GM18517 (cell line): ENCODE measurements around the gene CLIP3.
A peak's percentile ranks its signal among the peaks of the same experiment; 100 is the strongest.
"Not testable (repeated sequence)": the region's sequence is repeated elsewhere in the genome, so short reads cannot be mapped to it uniquely, and the experiment has no call there.

Source experiments
- ATAC-seq: cut with Tn5 transposase; IDR thresholded peaks from one replicate; pipeline ENCODE4 v1.9.1; 2021; ENCODE audit warnings: mild to moderate bottlenecking, moderate library complexity; ENCODE audit not compliant: unreplicated experiment

CLIP3 gene

GRCh38 chr19:36032251-36033104 is at the start of gene CLIP3:
Gene CLIP3 (minus strand): TSS chr19:36032873. CDS start chr19:36032357, 516 bp downstream.
- no peak for ATAC-seq

GRCh38 chr19:36081894-36082293 is 49.2 kb upstream of the CLIP3 start:
- no peak for ATAC-seq

GRCh38 chr19:36081385-36081784 is 48.7 kb upstream of the CLIP3 start:
- ATAC-seq, result no peak

GRCh38 chr19:36079389-36079945 is 46.8 kb upstream of the CLIP3 start:
- no peak for ATAC-seq

GRCh38 chr19:36073121-36073876 is 40.6 kb upstream of the CLIP3 start:
- no peak for ATAC-seq

- no peak for ATAC-seq
These were observed 39.4 kb upstream of the CLIP3 start for GRCh38 chr19:36072081-36072480.

GRCh38 chr19:36068810-36069499 is 36.3 kb upstream of the CLIP3 start:
- not testable (repeated sequence) for ATAC-seq

GRCh38 chr19:36067681-36068080 is 35.0 kb upstream of the CLIP3 start:
- no peak for ATAC-seq

- ATAC-seq, result no peak
These were observed 32.2 kb upstream of the CLIP3 start for GRCh38 chr19:36064826-36065225.

GRCh38 chr19:36061367-36061766 is 28.7 kb upstream of the CLIP3 start:
- no peak for ATAC-seq

- no peak for ATAC-seq
These were observed 27.8 kb upstream of the CLIP3 start for GRCh38 chr19:36060430-36060829.

- no peak for ATAC-seq
These were observed 26.7 kb upstream of the CLIP3 start for GRCh38 chr19:36059180-36059910.

GRCh38 chr19:36058481-36059179 is 26.0 kb upstream of the CLIP3 start:
- no peak for ATAC-seq

- peak; percentile 69 for ATAC-seq
These were observed 22.3 kb upstream of the CLIP3 start, which contains the start of gene WDR62 for GRCh38 chr19:36054733-36055686. Gene WDR62 (plus strand): TSS chr19:36054897. CDS start chr19:36054972, 75 bp downstream.

- ATAC-seq, result peak; percentile 81
These were observed 21.6 kb upstream of the CLIP3 start, which contains the start of gene THAP8 for GRCh38 chr19:36054119-36054732. Gene THAP8 (minus strand): TSS chr19:36054285. CDS start chr19:36054217, 68 bp downstream.

- no peak for ATAC-seq
These were observed 19.0 kb upstream of the CLIP3 start for GRCh38 chr19:36051637-36052036.

GRCh38 chr19:36051236-36051635 is 18.6 kb upstream of the CLIP3 start:
- ATAC-seq, result no peak

GRCh38 chr19:36049080-36049698 is 16.5 kb upstream of the CLIP3 start:
- no peak for ATAC-seq
